ENCODE measurements around the gene MACROD2.
"Not testable (repeated sequence)": the region's sequence is repeated elsewhere in the genome, so short reads cannot be mapped to it uniquely, and the experiment has no call there.

The MACROD2 gene

DNA sequence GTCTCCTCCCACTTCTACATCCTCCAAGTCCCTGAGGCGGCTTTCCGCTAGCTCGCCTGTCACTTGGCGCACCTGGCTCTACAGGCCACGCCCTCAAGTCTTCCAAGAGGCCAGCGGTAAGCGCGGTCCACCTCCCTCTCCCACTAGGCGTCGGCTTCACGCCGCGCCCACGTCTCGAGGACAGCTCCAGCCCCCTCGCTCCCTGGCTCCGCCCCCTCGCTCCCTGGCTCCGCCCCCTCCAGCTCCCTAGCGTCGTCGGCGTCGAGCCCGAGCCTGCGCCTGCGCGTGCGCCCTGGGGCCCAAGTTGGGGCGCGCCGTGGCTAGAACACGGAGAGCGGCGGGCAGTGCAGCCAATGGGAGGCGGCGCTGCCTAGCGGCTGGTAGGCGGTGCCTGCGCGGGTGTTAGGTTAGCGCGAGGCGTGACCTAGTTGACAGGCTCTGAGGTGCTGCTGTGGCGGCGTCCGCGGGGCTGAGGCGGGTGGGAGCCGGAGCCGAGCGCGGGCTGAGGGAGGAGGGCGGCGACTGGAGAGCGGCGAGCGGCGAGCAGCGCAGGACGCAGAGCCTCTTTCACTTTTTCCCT lies at the start of gene MACROD2:
TSS of gene MACROD2 (plus strand) at position 431 of the 580 bp plus-strand sequence.
- peak; percentile 99 for DNase-seq

- DNase-seq, result no peak
These were observed 47.6 kb upstream of the MACROD2 start for GRCh38 chr20:13947719-13948118.

DNA sequence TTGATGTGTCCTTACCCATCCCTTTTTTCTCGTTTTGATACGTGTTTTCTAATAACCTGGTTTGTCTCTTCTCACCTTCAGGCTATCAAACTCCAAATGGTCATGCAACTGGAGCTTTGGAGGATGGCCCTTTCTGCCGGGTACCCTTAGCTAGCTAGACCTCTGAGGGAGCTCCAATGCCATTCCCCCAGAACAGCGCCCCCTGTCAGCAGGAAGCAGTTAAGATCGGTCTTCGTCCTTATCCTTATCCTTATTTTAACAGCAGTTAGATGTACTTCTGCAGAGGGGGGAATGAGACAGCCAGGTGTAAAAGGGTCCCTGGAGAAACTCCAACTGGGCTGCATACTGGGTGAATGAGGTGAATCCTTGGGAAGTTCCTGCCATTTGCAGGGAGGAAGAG lies 42.1 kb upstream of the MACROD2 start:
- no peak for DNase-seq

DNA sequence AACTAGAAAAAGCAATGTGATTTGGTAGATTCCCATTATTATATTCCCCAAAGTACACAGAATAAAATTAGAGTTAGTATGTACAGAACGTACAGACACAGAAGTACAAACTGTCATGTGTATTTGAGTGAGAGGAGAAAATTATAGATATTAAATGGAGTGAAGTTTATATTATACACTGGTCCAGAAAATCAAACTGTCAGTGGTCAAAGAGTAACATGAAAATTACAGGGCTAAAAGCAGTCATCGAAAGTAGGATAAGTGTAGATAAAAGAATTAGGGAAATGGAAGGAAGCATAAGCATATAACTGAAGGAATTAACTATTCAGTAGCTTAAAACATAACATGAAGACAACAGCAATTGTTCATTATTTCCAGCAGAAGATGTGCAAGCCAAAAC lies 35.2 kb upstream of the MACROD2 start:
- DNase-seq, result no peak

DNA sequence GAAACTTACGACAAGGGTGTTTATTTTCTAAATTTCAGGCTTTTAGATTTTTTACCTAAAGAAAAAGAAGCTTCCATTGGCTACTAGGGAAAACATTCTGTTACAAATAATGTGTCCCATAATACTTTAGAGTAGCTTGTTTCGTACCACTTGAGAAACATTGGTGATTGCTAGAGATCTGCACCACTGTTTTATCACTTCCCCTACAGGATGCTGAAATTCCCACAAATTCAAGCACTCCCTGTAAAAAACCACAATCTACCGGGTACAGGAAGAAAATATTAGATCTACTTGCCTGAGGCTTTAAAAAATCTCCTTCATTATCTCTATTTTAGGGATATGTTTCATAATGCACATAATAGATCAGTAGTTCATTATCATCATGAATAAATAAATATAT lies 34.8 kb upstream of the MACROD2 start:
- DNase-seq, result no peak

- no peak for DNase-seq
These were observed 11.1 kb upstream of the MACROD2 start for GRCh38 chr20:13984211-13984610.

DNA sequence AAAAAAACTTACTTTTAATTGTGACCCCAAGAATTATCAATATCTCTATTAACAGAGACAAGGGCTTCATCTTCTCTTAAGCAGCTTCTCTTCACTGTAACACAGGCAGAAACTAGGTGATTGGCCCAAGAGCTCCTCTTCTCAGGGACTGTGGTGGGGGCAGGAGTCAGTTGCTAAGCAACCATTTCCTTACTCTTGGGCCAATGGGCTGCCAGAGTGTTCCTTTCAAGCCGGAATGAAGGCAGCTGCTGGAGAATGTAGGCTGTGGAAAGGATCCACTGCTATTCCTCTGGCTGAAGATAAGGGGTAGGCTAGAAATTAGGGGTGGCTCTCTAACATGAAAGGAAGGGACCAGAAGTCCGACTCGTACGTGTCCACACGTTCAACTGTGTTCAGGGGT lies 4.9 kb upstream of the MACROD2 start, which contains the start of gene SEL1L2:
TSS of gene SEL1L2 (minus strand) at position 150 of the 400 bp plus-strand sequence. CDS start at position 70, 80 bp downstream.
- DNase-seq, result no peak

DNA sequence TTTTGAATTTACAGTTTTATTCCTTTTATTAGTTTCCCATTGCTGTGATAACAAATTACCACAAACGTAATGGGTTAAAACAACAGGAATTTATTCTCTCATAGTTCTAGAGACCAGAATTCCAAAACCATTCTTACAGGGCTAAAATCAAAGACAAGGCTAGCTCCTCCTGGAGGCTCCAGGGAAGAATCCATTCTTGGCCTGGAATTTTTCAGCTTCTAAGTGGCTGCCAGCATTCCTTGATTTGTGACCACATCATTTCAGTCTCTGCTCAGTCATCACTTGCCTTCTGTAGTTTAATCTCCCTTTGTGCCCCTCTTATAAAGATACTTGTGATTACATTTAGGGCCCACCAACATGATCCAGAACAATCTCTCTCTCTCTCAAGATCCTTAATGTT lies 4.0 kb upstream of the MACROD2 start:
- DNase-seq, result no peak

DNA sequence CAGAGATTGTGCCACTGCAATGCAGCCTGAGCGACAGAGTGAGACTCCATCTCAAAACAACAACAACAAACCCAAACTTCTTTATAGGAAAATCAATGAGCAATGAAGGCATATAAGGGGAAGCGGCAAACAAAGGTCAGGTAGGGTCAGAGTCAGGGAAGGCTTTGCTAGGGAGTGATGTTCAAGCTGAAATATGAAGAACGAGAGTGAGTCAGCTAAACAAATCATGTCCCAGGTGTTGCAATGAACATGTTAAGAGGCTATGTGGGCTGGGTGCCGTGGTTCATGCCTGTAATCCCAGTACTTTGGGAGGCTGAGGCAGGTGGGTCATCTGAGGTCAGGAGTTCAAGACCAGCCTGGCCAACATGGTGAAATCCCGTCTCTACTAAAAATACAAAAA lies 3.4 kb upstream of the MACROD2 start:
- not testable (repeated sequence) for DNase-seq

DNA sequence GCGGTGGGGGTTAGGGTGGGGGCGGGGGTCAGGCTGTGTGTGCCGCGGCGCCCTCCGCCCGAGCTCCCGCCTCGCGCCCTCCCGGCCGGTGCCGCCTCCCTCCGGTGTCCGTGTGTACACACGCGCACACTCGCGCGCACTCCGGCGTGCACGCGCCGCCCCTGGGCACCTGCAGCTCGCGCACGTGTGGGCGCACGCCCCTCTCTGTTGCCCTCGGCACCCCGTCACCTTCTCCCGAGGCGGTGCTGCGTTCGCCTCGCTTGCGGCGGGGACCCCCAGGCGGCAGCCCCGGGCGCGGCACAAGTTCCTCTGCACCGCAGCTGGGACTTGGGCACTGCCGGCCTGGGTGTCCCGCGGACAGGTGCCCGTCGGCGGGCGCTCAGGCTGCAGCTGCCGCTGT lies 525 bp downstream of the MACROD2 start:
- peak; percentile 69 for DNase-seq

- DNase-seq, result peak; percentile 40
These were observed 949 bp downstream of the MACROD2 start for GRCh38 chr20:13996265-13996664.

GRCh38 chr20:14000917-14001316 lies 5.6 kb downstream of the MACROD2 start:
- DNase-seq, result no peak

- DNase-seq, result no peak
These were observed 10.7 kb downstream of the MACROD2 start for GRCh38 chr20:14005996-14006395.

GRCh38 chr20:14009208-14009607 lies 13.9 kb downstream of the MACROD2 start:
- no peak for DNase-seq

DNA sequence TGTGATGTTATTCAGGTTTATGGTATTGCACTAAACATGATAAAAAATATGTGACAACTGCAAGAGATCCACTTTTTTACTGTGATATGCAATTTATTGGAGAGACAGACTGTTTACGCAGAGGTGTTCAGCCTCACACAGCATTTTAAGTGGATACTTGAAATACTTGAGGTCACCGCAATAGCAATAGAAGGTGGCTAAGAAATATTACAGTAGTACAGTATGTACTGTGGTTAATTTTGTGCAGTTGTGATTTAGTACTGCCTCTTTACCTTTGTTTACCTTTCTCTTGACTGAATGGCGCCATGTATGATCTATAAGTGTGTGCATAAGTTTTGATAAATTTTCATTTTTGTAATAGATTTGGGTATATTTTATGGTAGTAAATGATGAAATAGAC lies 17.4 kb downstream of the MACROD2 start:
- DNase-seq, result no peak

- no peak for DNase-seq
These were observed 35.7 kb downstream of the MACROD2 start for GRCh38 chr20:14030991-14031390.

GRCh38 chr20:14033310-14033709 lies 38.0 kb downstream of the MACROD2 start:
- DNase-seq, result no peak

- no peak for DNase-seq
These were observed 41.3 kb downstream of the MACROD2 start for GRCh38 chr20:14036567-14036966.

- DNase-seq, result not testable (repeated sequence)
These were observed 49.5 kb downstream of the MACROD2 start for GRCh38 chr20:14044712-14045276.

GRCh38 chr20:14046534-14046933 lies 51.2 kb downstream of the MACROD2 start:
- DNase-seq, result no peak

DNA sequence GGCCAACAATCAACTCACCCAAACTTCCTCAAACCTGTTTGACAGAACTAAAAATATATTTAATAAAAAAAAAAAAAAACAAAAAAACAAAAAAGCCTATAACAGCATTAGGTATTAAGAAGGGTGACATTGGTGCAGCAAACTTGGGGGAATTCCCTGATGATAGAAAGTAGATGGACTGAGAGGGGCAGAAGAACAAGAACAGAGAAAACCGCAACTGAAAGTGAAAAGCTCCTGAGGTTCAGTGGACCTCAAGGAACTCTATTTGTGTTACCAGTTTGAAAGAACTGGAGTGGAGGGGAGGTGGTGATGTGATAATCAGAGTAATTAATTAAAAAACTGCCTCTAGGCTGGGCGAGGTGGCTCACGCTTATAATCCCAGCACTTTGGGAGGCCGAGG lies 53.8 kb downstream of the MACROD2 start:
- no peak for DNase-seq

- DNase-seq, result no peak
These were observed 56.1 kb downstream of the MACROD2 start for GRCh38 chr20:14051454-14051853.

- DNase-seq, result peak; percentile 85
These were observed 59.9 kb downstream of the MACROD2 start for GRCh38 chr20:14055127-14055742.

DNA sequence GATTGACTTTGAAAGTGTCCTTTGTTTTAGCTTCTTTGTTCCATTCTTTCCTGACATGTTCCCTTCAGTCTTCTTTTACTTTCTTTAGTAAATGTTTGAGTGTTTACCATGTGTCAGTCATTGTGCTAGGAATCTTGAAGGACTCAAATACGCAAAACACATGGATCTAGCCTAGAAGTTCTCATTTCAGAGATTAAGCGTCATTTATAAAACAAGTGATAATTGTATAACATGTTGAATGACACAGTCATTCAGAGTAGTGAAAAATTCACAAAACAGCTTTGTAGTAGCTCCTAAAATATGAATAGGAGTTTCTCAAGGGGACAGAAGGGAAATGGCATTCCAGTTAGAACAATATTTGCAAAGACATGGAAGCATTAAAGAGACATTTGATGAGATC lies 66.9 kb downstream of the MACROD2 start:
- DNase-seq, result no peak

DNA sequence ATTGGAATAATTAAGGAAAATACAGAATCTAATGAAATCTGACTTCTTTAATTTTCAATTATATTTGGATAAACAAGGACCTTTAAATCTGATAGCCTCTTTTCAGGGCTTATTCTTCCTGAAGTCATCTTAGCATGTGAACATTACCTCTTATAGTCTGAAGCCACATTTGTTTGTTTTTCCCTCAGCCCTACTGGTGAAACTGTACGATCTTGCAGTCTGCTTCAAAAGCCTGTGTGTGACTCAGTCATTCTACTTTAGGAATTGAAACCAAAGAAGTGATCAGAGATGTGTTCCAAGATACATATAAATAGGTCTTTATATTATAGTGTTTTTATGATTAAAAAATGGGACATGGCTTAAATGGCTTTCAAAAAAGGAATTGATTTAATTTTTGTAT lies 67.5 kb downstream of the MACROD2 start:
- DNase-seq, result no peak

Data from NCI-H2171 treated with DMSO at 0.1 percent for 48 hours (cell line).